CD8-positive, alpha-beta memory T cell (primary cell): ENCODE data around the gene NUDT6. TPM values are rescaled to one million over a fixed set of nuclear protein-coding genes. Genes with fewer than 3 reads are reported as not detected.
"Not testable (repeated sequence)": the region's sequence is repeated elsewhere in the genome, so short reads cannot be mapped to it uniquely, and the experiment has no call there.

Experiments used
- CTCF ChIA-PET: fragments of 350-600 bp; sonication (Branson Sonifier 250); formaldehyde crosslinking; loops from one replicate; lab custom pipeline; 2021; ENCODE audit warnings: antibody characterized with exemption; lab: Charles Lee
- POLR2A ChIA-PET: fragments of 350-600 bp; sonication (Branson Sonifier 250); formaldehyde crosslinking; loops from one replicate; lab custom pipeline; 2021; ENCODE audit warnings: antibody characterized with exemption; lab: Charles Lee
- DNase-seq, 5 donors: peaks; one replicate each; pipeline versions ENCODE4 v3.0.0 to v3.0.0-alpha.2; 2020 to 2022; ENCODE audit warnings: mixed read lengths in 1 of 5
- H3K27ac ChIP-seq: one replicate; pipeline ENCODE4 v1.7.0; 2013; ENCODE audit warnings: low read depth, mild to moderate bottlenecking, low read length, moderate library complexity
- H3K27me3 ChIP-seq: 2 replicates; pipeline ENCODE4 v1.7.0; 2013; ENCODE audit warnings: low read length, mild to moderate bottlenecking; ENCODE audit not compliant: insufficient read depth, poor library complexity, severe bottlenecking
- H3K36me3 ChIP-seq: 2 replicates; pipeline ENCODE4 v1.7.0; 2013; ENCODE audit warnings: mild to moderate bottlenecking, low read length, moderate library complexity; ENCODE audit not compliant: insufficient read depth
- H3K4me1 ChIP-seq: 2 replicates; pipeline ENCODE4 v1.7.0; 2013; ENCODE audit warnings: mild to moderate bottlenecking, low read length, moderate library complexity; ENCODE audit not compliant: insufficient read depth
- H3K4me3 ChIP-seq: 2 replicates; pipeline ENCODE4 v1.7.0; 2013; ENCODE audit warnings: mild to moderate bottlenecking, low read length
- H3K9me3 ChIP-seq: 2 replicates; pipeline ENCODE4 v1.7.0; 2013; ENCODE audit warnings: mild to moderate bottlenecking, low read length
- H3K27ac Mint-ChIP-seq, 8 donors: one replicate each; pipeline ENCODE4 v1.8.0; 2020 to 2021; ENCODE audit warnings: mixed read lengths in 8 of 8, mild to moderate bottlenecking in 6 of 8, inconsistent platforms in 3 of 8, moderate library complexity in 3 of 8
- H3K27me3 Mint-ChIP-seq, 2 donors: one replicate each; pipeline ENCODE4 v1.8.0; 2020 to 2021; ENCODE audit warnings: mixed read lengths in 2 of 2, mild to moderate bottlenecking in 1 of 2, moderate library complexity in 1 of 2
- H3K36me3 Mint-ChIP-seq, 3 donors: one replicate each; pipeline ENCODE4 v1.8.0; 2020 to 2021; ENCODE audit warnings: mixed read lengths in 3 of 3, inconsistent platforms in 1 of 3, mild to moderate bottlenecking in 1 of 3
- H3K4me1 Mint-ChIP-seq, 3 donors: one replicate each; pipeline ENCODE4 v1.8.0; 2020 to 2021; ENCODE audit warnings: mixed read lengths in 3 of 3, inconsistent platforms in 1 of 3, mild to moderate bottlenecking in 1 of 3
- H3K4me3 Mint-ChIP-seq, 7 donors: one replicate each; pipeline ENCODE4 v1.8.0; 2020 to 2021; ENCODE audit warnings: mixed read lengths in 7 of 7, mild to moderate bottlenecking in 6 of 7, moderate library complexity in 4 of 7, inconsistent platforms in 2 of 7
- H3K9me3 Mint-ChIP-seq, 5 donors: one replicate each; pipeline ENCODE4 v1.8.0; 2020 to 2022; ENCODE audit warnings: mixed read lengths in 5 of 5, mild to moderate bottlenecking in 3 of 5, moderate library complexity in 2 of 5, inconsistent platforms in 1 of 5
- polyA plus RNA-seq: library from polyadenylated mRNA; unstranded; fragments of 300-500 nt; fragmentation: Illumina TruSeq; gene quantifications from one replicate; pipeline ENCODE4 v1.2.3, GENCODE V29; 2021
- total RNA-seq, 2 experiments: library from RNA; stranded (reverse); gene quantifications; one replicate each; pipeline ENCODE4 v1.2.3, GENCODE V29; 2021

The NUDT6 gene
- total and polyA plus RNA-seq, 3 experiments from 2014 or later = 1.6 to 5.5 (median 4.3) TPM

GRCh38 chr4:122959441-122959840, 37.0 kb upstream of the NUDT6 start:
- H3K4me3 Mint-ChIP-seq = no peak overlapping the region
- H3K27me3 Mint-ChIP-seq = peaks cover 0 to 4% of the 10 kb centered on the region in 2 donors
- Histone ChIP-seq H3K27ac (no peak overlapping the region), H3K9me3 (no peaks in the 10 kb centered on the region), H3K36me3 (no peaks in the 10 kb centered on the region), H3K4me1 (no peaks in the 10 kb centered on the region), H3K4me3 (no peak overlapping the region), H3K27me3 (no peaks in the 10 kb centered on the region)
- peak overlapping the region in 1 of 8 donors; percentile 4 for H3K27ac Mint-ChIP-seq
- no peak for DNase-seq
- H3K9me3 Mint-ChIP-seq = no peaks in the 10 kb centered on the region
- CTCF ChIA-PET = no interaction called here
- POLR2A ChIA-PET = no interaction called here
- H3K4me1 Mint-ChIP-seq = peaks cover 4 to 15% (median 13%) of the 10 kb centered on the region in 3 donors
- H3K36me3 Mint-ChIP-seq = peaks cover 0 to 25% (median 16%) of the 10 kb centered on the region in 3 donors

DNA sequence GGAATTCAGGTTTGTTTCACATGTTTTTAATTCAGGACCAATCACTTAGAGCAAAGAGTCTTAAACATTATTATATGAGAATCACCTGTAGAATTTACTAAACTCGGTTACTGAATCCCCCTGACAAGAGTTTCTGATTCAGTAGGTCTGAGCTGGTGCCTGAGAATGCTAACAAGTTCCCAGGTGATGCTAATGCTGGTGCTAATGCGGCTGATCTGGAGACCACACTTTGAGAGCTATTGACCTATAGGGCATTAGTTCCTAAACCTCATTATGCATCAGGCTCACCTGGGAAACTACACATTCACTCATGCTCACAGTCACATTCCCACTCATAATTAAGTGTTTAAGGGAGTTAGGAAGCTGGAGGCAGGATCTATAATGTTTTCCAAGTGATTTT, 36.1 kb upstream of the NUDT6 start:
- H3K27me3 ChIP-seq = no peaks in the 10 kb centered on the region
- H3K27ac Mint-ChIP-seq = no peak overlapping the region
- no peak overlapping the region for H3K4me3 ChIP-seq
- H3K9me3 Mint-ChIP-seq = no peaks in the 10 kb centered on the region
- ChIA-PET POLR2A (no interaction called here), CTCF (no interaction called here)
- no peak overlapping the region for H3K4me3 Mint-ChIP-seq
- no peak for DNase-seq
- H3K9me3 ChIP-seq = no peaks in the 10 kb centered on the region
- no peaks in the 10 kb centered on the region for H3K4me1 ChIP-seq
- no peaks in the 10 kb centered on the region for H3K36me3 ChIP-seq
- no peak overlapping the region for H3K27ac ChIP-seq
- peaks cover 5 to 33% (median 15%) of the 10 kb centered on the region in 3 donors for H3K36me3 Mint-ChIP-seq
- peaks cover 0 to 4% of the 10 kb centered on the region in 2 donors for H3K27me3 Mint-ChIP-seq
- peaks cover 4 to 15% (median 13%) of the 10 kb centered on the region in 3 donors for H3K4me1 Mint-ChIP-seq

DNA sequence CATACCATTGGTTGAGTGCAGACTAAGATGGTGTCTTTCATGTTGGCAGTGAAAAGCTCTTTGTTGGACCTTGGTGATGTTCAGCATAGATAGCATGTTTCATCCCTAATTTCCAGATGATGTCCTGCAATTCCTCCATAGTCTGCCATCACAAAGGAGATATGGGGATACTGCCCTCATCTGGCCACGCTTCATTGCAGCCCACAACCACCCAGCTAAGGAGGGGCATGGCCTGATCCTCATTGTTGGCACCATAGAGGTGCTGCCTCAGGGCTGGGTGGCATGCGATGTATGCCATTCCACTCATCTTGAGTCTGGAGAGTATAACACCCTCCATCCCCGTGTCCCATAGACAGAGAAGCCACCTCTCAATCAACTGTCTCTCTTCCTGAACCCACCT, 31.5 kb upstream of the NUDT6 start:
- H3K4me1 Mint-ChIP-seq = no peaks in the 10 kb centered on the region
- Histone ChIP-seq H3K27me3 (no peaks in the 10 kb centered on the region), H3K4me3 (no peak overlapping the region), H3K36me3 (peaks cover 6% of the 10 kb centered on the region), H3K4me1 (no peaks in the 10 kb centered on the region), H3K9me3 (no peaks in the 10 kb centered on the region), H3K27ac (no peak overlapping the region)
- DNase-seq = no peak
- peaks cover 0 to 4% of the 10 kb centered on the region in 2 donors for H3K27me3 Mint-ChIP-seq
- no peak overlapping the region for H3K27ac Mint-ChIP-seq
- no peak overlapping the region for H3K4me3 Mint-ChIP-seq
- POLR2A ChIA-PET = no interaction called here
- H3K36me3 Mint-ChIP-seq = peaks cover 24 to 68% (median 32%) of the 10 kb centered on the region in 3 donors
- CTCF ChIA-PET = no interaction called here
- no peaks in the 10 kb centered on the region for H3K9me3 Mint-ChIP-seq

DNA sequence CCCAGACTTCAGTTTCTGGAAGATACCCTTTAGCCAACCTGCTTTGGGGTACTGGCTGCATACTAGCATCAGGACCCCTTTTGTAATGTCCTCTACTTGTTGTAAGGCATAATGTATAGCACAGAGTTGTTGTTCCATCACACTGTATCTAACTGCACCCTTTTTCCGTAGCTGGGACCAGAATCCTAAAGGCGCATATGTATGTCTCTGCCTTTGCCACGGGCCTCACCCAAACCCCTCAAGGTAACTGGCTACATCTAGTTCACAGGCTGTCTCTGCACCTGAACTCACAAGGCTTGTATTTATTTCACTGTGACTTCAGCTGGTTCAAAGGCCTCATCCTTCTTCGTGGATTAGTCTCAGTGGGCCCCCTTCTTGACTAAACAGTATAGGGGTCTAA, 29.6 kb upstream of the NUDT6 start:
- Histone ChIP-seq H3K9me3 (no peaks in the 10 kb centered on the region), H3K4me1 (no peaks in the 10 kb centered on the region), H3K4me3 (no peak overlapping the region), H3K27me3 (no peaks in the 10 kb centered on the region), H3K36me3 (peaks cover 15% of the 10 kb centered on the region), H3K27ac (no peak overlapping the region)
- ChIA-PET CTCF (no interaction called here), POLR2A (no interaction called here)
- Mint-ChIP-seq H3K27ac (no peak overlapping the region), H3K4me1 (no peaks in the 10 kb centered on the region), H3K27me3 (peaks cover 0 to 4% of the 10 kb centered on the region in 2 donors), H3K36me3 (peaks cover 32 to 79% (median 36%) of the 10 kb centered on the region in 3 donors), H3K9me3 (no peaks in the 10 kb centered on the region), H3K4me3 (no peak overlapping the region)
- no peak for DNase-seq

- H3K36me3 ChIP-seq = peaks cover 15% of the 10 kb centered on the region
- POLR2A ChIA-PET = no interaction called here
Observed at GRCh38 chr4:122948671-122949070, 26.3 kb upstream of the NUDT6 start.

GRCh38 chr4:122946142-122946541, 23.7 kb upstream of the NUDT6 start:
- POLR2A ChIA-PET = no interaction called here
- CTCF ChIA-PET = no interaction called here
- peak overlapping the region in 2 of 8 donors; percentile 48 to 81 for H3K27ac Mint-ChIP-seq

More at GRCh38 chr4:122948671-122949070, 26.3 kb upstream of the NUDT6 start:
- Mint-ChIP-seq H3K27me3 (no peaks in the 10 kb centered on the region), H3K9me3 (peaks cover 0 to 3% (median 0%) of the 10 kb centered on the region in 5 donors), H3K4me1 (peaks cover 5 to 18% (median 11%) of the 10 kb centered on the region in 3 donors), H3K4me3 (no peak overlapping the region), H3K27ac (no peak overlapping the region), H3K36me3 (peaks cover 29 to 79% (median 40%) of the 10 kb centered on the region in 3 donors)
- no peaks in the 10 kb centered on the region for H3K9me3 ChIP-seq
- H3K4me3 ChIP-seq = no peak overlapping the region
- CTCF ChIA-PET = no interaction called here
- H3K4me1 ChIP-seq = no peaks in the 10 kb centered on the region
- no peak for DNase-seq
- no peak overlapping the region for H3K27ac ChIP-seq
- H3K27me3 ChIP-seq = no peaks in the 10 kb centered on the region

DNA sequence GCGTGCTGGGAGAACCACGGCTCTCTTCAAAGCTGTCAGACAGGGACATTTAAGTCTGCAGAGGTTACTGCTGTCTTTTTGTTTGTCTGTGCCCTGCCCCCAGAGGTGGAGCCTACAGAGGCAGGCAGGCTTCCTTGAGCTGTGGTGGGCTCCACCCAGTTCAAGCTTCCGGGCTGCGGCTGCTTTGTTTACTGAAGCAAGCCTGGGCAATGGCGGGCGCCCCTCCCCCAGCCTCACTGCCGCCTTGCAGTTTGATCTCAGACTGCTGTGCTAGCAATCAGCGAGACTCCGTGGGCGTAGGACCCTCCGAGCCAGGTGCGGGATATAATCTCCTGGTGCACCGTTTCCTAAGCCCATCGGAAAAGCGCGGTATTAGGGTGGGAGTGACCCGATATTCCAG, 22.7 kb upstream of the NUDT6 start:
- CTCF ChIA-PET = interaction anchor here (1.1 kb wide), 1 partner anchor 14 kb away, joined by 3 read pairs; no protein-coding TSS in a partner anchor
- POLR2A ChIA-PET, H3K9me3 ChIP-seq, H3K4me3 ChIP-seq, H3K27me3 Mint-ChIP-seq, H3K27ac ChIP-seq, H3K27me3 ChIP-seq, H3K9me3 Mint-ChIP-seq, H3K4me1 ChIP-seq: not testable (repeated sequence)
- Mint-ChIP-seq H3K4me3 (peak overlapping the region in 1 of 7 donors; percentile 68), H3K27ac (peak overlapping the region in 5 of 8 donors; percentile 48 to 87 (median 63)), H3K4me1 (peaks cover 8 to 23% (median 11%) of the 10 kb centered on the region in 3 donors), H3K36me3 (peaks cover 18 to 54% (median 35%) of the 10 kb centered on the region in 3 donors)
- peak in 4 of 5 donors; percentile 22 to 80 (median 44) for DNase-seq
- H3K36me3 ChIP-seq = peaks cover 15% of the 10 kb centered on the region

More at GRCh38 chr4:122946142-122946541, 23.7 kb upstream of the NUDT6 start:
- Mint-ChIP-seq H3K9me3 (peaks cover 0 to 4% (median 2%) of the 10 kb centered on the region in 5 donors), H3K36me3 (peaks cover 24 to 61% (median 35%) of the 10 kb centered on the region in 3 donors), H3K27me3 (no peaks in the 10 kb centered on the region), H3K4me3 (no peak overlapping the region), H3K4me1 (peaks cover 8 to 23% (median 11%) of the 10 kb centered on the region in 3 donors)
- H3K27me3 ChIP-seq = no peaks in the 10 kb centered on the region
- H3K4me3 ChIP-seq = no peak overlapping the region
- H3K27ac ChIP-seq = no peak overlapping the region
- no peaks in the 10 kb centered on the region for H3K4me1 ChIP-seq
- no peak for DNase-seq
- H3K9me3 ChIP-seq = no peaks in the 10 kb centered on the region
- H3K36me3 ChIP-seq = peaks cover 15% of the 10 kb centered on the region

DNA sequence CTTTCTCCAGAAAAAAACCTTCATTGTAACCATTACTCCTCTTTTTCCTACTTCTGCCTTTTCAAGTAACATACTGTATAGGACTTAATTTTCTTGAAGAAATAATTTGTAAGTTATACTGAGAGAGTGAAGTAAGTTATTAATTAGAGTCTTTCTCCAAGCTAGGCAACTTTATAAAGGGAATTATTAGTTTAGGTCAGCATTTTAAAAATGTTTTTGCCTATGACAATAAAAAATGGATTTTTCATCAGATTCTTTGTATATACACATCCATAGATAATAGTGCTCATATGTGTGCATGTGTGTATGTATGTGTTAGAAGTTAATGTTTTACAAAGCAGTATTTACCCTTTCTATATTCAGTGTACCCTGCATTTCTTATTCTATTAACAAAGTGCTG, 10.4 kb upstream of the NUDT6 start:
- Histone ChIP-seq H3K36me3 (peaks cover 11% of the 10 kb centered on the region), H3K27ac (no peak overlapping the region), H3K4me1 (no peaks in the 10 kb centered on the region), H3K27me3 (no peaks in the 10 kb centered on the region), H3K9me3 (no peaks in the 10 kb centered on the region), H3K4me3 (no peak overlapping the region)
- ChIA-PET CTCF (interaction anchor here (1.0 to 4.0 kb wide), 3 partner anchors 175 to 1032 kb away, joined by 3 to 23 read pairs (median 4); no protein-coding TSS in a partner anchor), POLR2A (no interaction called here)
- no peak overlapping the region for H3K4me3 Mint-ChIP-seq
- H3K27me3 Mint-ChIP-seq = no peaks in the 10 kb centered on the region
- peaks cover 3 to 8% (median 5%) of the 10 kb centered on the region in 3 donors for H3K4me1 Mint-ChIP-seq
- no peak for DNase-seq
- peaks cover 0 to 70% (median 21%) of the 10 kb centered on the region in 3 donors for H3K36me3 Mint-ChIP-seq
- peak overlapping the region in 1 of 8 donors; percentile 89 for H3K27ac Mint-ChIP-seq
- H3K9me3 Mint-ChIP-seq = no peaks in the 10 kb centered on the region
